Measurements from ENCODE around the gene ISY1.

- TF ChIP-seq POLR2A (IDR thresholded peaks at IDR 0.05) (no peak), EP300 (IDR thresholded peaks at IDR 0.05; ENCODE audit: low read depth) (no peak), CTCF (IDR thresholded peaks at IDR 0.05) (no peak), POLR2AphosphoS5 (IDR thresholded peaks at IDR 0.05) (no peak)
Measured at GRCh38 chr3:129103296-129103695, 57.6 kb downstream of the ISY1 start.
